Measurements from ENCODE around the gene DDX1.

Gene DDX1

GRCh38 chr2:15671409-15671808 is 79.7 kb downstream of the DDX1 start:
- H3K9me2 ChIP-seq (replicated peaks; ENCODE audit: insufficient read depth, low read length): no peaks in the 10 kb centered on the region
- H3K27me3 ChIP-seq (ENCODE audit: low read length): no peaks in the 10 kb centered on the region
- H3K9ac ChIP-seq (ENCODE audit: low read length): no peak overlapping the region
- H3K9me3 ChIP-seq (ENCODE audit: insufficient read depth, low read length): no peaks in the 10 kb centered on the region
- H3K4me2 ChIP-seq (ENCODE audit: low read depth, low read length, poor library complexity, severe bottlenecking): no peak overlapping the region
- H3F3A ChIP-seq (ENCODE audit: insufficient read depth): no peaks in the 10 kb centered on the region
- H4K20me1 ChIP-seq (ENCODE audit: low read depth, low read length): no peaks in the 10 kb centered on the region
- H3K79me2 ChIP-seq (ENCODE audit: insufficient read depth, low read length): no peaks in the 10 kb centered on the region
- no peaks in the 10 kb centered on the region for H3K36me3 ChIP-seq (ENCODE audit: low read length)
- no peak overlapping the region for H3K27ac ChIP-seq (ENCODE audit: low read depth, low read length)
- TF ChIP-seq EZH2phosphoT487 (conservative IDR thresholded peaks at IDR 0.05; ENCODE audit: low read length) (no peak), CTCF (IDR thresholded peaks at IDR 0.05; ENCODE audit: insufficient read depth, low read length, poor library complexity, severe bottlenecking) (no peak)
- no peak overlapping the region for H2AFZ ChIP-seq (ENCODE audit: low read depth, low read length, severe bottlenecking)
- no peak overlapping the region for H3K4me3 ChIP-seq (ENCODE audit: insufficient read depth, low read length, poor library complexity, severe bottlenecking)

GRCh38 chr2:15671842-15672815 is 80.5 kb downstream of the DDX1 start:
- Histone ChIP-seq H3K9ac (ENCODE audit: low read length) (no peak overlapping the region), H4K20me1 (ENCODE audit: low read depth, low read length) (no peaks in the 10 kb centered on the region), H3K79me2 (ENCODE audit: insufficient read depth, low read length) (no peaks in the 10 kb centered on the region), H3K4me3 (ENCODE audit: insufficient read depth, low read length, poor library complexity, severe bottlenecking) (no peak overlapping the region), H3K36me3 (ENCODE audit: low read length) (no peaks in the 10 kb centered on the region), H2AFZ (ENCODE audit: low read depth, low read length, severe bottlenecking) (no peak overlapping the region), H3K9me3 (ENCODE audit: insufficient read depth, low read length) (no peaks in the 10 kb centered on the region), H3K27ac (ENCODE audit: low read depth, low read length) (no peak overlapping the region), H3K4me2 (ENCODE audit: low read depth, low read length, poor library complexity, severe bottlenecking) (no peak overlapping the region), H3K27me3 (ENCODE audit: low read length) (no peaks in the 10 kb centered on the region), H3K9me2 (replicated peaks; ENCODE audit: insufficient read depth, low read length) (no peaks in the 10 kb centered on the region), H3F3A (ENCODE audit: insufficient read depth) (no peaks in the 10 kb centered on the region)
- no peak for TF ChIP-seq EZH2phosphoT487 (conservative IDR thresholded peaks at IDR 0.05; ENCODE audit: low read length)
- no peak for TF ChIP-seq CTCF (IDR thresholded peaks at IDR 0.05; ENCODE audit: insufficient read depth, low read length, poor library complexity, severe bottlenecking)

- H3K9me2 ChIP-seq (replicated peaks; ENCODE audit: insufficient read depth, low read length): no peaks in the 10 kb centered on the region
- no peak overlapping the region for H2AFZ ChIP-seq (ENCODE audit: low read depth, low read length, severe bottlenecking)
- no peaks in the 10 kb centered on the region for H3K36me3 ChIP-seq (ENCODE audit: low read length)
- TF ChIP-seq EZH2phosphoT487 (conservative IDR thresholded peaks at IDR 0.05; ENCODE audit: low read length) (no peak), CTCF (IDR thresholded peaks at IDR 0.05; ENCODE audit: insufficient read depth, low read length, poor library complexity, severe bottlenecking) (no peak)
- no peak overlapping the region for H3K4me2 ChIP-seq (ENCODE audit: low read depth, low read length, poor library complexity, severe bottlenecking)
- H3K79me2 ChIP-seq (ENCODE audit: insufficient read depth, low read length): no peaks in the 10 kb centered on the region
- no peak overlapping the region for H3K27ac ChIP-seq (ENCODE audit: low read depth, low read length)
- H3F3A ChIP-seq (ENCODE audit: insufficient read depth): no peaks in the 10 kb centered on the region
- no peak overlapping the region for H3K4me3 ChIP-seq (ENCODE audit: insufficient read depth, low read length, poor library complexity, severe bottlenecking)
- H3K9ac ChIP-seq (ENCODE audit: low read length): no peak overlapping the region
- H3K9me3 ChIP-seq (ENCODE audit: insufficient read depth, low read length): no peaks in the 10 kb centered on the region
- no peaks in the 10 kb centered on the region for H3K27me3 ChIP-seq (ENCODE audit: low read length)
- no peaks in the 10 kb centered on the region for H4K20me1 ChIP-seq (ENCODE audit: low read depth, low read length)
Measured at GRCh38 chr2:15672961-15673918, 81.6 kb downstream of the DDX1 start.
